Gastrocnemius medialis (tissue), 4 donors: ENCODE data around the gene HDAC4. TPM values are rescaled to one million over a fixed set of nuclear protein-coding genes. Genes with fewer than 3 reads are reported as not detected.

ENCODE experiments used
- ATAC-seq, 2 donors: fragments of 150-250 bp; one replicate each; pipeline ENCODE4 v1.9.1; 2016
- DNase-seq, 2 donors: peaks; one replicate each; pipeline ENCODE4 v3.0.0-alpha.2; 2019
- H3K27ac ChIP-seq, 4 donors: fragments of 200-600 bp; sonication (generic); 1 replicate in 1 of 4; 2 replicates in 3 of 4; pipeline ENCODE4 v1.5.1; 2016 to 2018; ENCODE audit warnings: mild to moderate bottlenecking in 2 of 4, moderate library complexity in 1 of 4
- H3K27me3 ChIP-seq, 3 donors: fragments of 200-600 bp; sonication (generic) in 2 of 3; 1 replicate in 1 of 3; 2 replicates in 2 of 3; pipeline versions ENCODE4 v1.5.1 to v1.6.0; 2016 to 2019; ENCODE audit warnings: mild to moderate bottlenecking in 1 of 3, moderate library complexity in 1 of 3
- H3K36me3 ChIP-seq, 2 donors: fragments of 200-600 bp; sonication (generic) in 1 of 2; one replicate each; pipeline ENCODE4 v1.5.1; 2017 to 2018
- H3K4me1 ChIP-seq, 2 donors: fragments of 200-600 bp; sonication (generic) in 1 of 2; one replicate each; pipeline ENCODE4 v1.5.1; 2016 to 2017; ENCODE audit warnings: mild to moderate bottlenecking in 2 of 2
- H3K4me3 ChIP-seq, 4 donors: fragments of 200-600 bp; sonication (generic) in 3 of 4; 1 replicate in 1 of 4; 2 replicates in 3 of 4; pipeline ENCODE4 v1.5.1; 2016 to 2019; ENCODE audit warnings: mild to moderate bottlenecking in 2 of 4
- H3K9me3 ChIP-seq, 3 donors: fragments of 200-600 bp; sonication (generic) in 2 of 3; 1 replicate in 1 of 3; 2 replicates in 2 of 3; pipeline ENCODE4 v1.5.1; 2016 to 2019
- CTCF ChIP-seq, 5 experiments: fragments of 450-650 bp in 3 of 5; fragments of 200-600 bp in 2 of 5; sonication (generic) in 2 of 5; IDR thresholded peaks in 4 of 5; conservative IDR thresholded peaks in 1 of 5; 1 replicate in 4 of 5; 2 replicates in 1 of 5; pipeline ENCODE4 v1.5.1; 2016 to 2019; ENCODE audit warnings: antibody characterized with exemption in 5 of 5, mild to moderate bottlenecking in 3 of 5, moderate library complexity in 3 of 5
- POLR2A ChIP-seq, 2 donors: fragments of 450-650 bp; IDR thresholded peaks; one replicate each; pipeline ENCODE4 v1.6.1; 2017; ENCODE audit warnings: antibody characterized with exemption in 2 of 2, mild to moderate bottlenecking in 2 of 2, moderate library complexity in 2 of 2
- in situ Hi-C, 4 donors: fragments of 200-750 bp; cut with MboI; loops; one replicate each; pipeline versions ENCODE4 v1.15.0 to v1.8.0; 2017; ENCODE audit warnings: low sequenced_read_pairs in 4 of 4
- intact Hi-C: fragments of 100-400 bp; cut with DNase I; formaldehyde crosslinking; loops from one replicate; pipeline ENCODE4 v1.15.1; 2023; ENCODE audit warnings: low total_unique reads
- total RNA-seq, 4 donors: library from RNA; depleted of rRNA; stranded (reverse); fragments of >200 nt; gene quantifications; one replicate each; pipeline versions ENCODE4 v1.1.0 to v1.2.3, GENCODE V29; 2016

HDAC4 gene
- total RNA-seq, 4 donors from 2014 or later, result 23.6 to 257 (median 119) TPM

DNA sequence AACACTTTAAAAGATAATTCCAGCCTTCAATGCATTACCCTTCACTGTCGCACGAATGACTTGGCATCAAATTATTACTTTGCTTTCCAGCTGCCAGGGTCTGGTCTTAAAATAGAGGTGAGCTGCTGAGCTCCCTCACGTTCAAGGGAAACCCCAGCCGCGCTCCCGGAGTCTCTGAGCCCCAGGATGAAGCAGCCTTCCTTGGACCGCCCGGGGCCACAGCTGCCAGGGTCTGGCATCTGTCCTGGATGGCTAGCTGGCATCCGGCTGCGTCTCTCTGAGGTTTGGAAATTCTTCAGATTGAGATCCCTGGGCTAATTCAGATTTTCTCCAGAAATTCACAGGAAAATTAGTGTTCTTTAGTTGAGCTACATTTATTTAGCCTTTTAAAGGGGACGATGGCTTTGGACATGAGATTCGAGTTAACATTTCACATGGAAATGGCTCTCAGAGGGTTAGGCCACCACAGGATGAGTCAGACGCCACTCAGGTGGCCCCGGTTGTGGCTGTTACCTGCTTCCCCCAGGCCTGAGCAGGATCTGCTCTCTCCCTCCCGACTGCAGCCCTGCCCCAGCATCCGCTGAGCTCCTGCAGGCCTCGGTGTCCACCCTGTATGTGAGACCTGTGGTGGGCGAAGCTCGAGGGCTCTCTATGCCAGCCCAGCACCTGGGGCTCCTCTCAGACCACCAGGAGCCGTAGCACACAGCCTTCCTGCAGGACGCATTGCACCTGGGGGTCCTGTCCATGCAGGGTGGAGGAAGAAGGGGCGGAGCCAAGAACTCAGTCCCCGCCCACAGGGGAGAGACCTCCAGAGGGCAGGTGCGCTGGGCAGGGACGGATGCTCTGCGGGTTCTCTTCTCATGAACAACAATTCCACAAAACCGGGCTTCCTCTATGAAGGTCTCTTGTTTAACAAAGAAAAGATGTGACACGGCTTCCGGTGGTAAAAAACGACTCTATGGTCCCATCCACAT is 297.4 kb downstream of the HDAC4 start:
- in situ Hi-C loops (no loop called here), intact Hi-C loops (no loop called here)
- DNase-seq (peak in 1 of 2 donors; percentile 56), ATAC-seq (peak in 1 of 2 donors; percentile 38)
- TF ChIP-seq POLR2A (IDR thresholded peaks at IDR 0.05) (no peak), CTCF (IDR thresholded peaks at IDR 0.05 in 4 of 5, conservative IDR thresholded peaks at IDR 0.05 in 1 of 5) (no peak)
- H3K27me3 ChIP-seq, result no peaks in the 10 kb centered on the region
- peak overlapping the region; percentile 43 to 60 (median 54) for H3K27ac ChIP-seq
- H3K36me3 ChIP-seq, result peaks cover 3 to 74% of the 10 kb centered on the region in 2 donors
- no peaks in the 10 kb centered on the region for H3K9me3 ChIP-seq
- H3K4me3 ChIP-seq, result no peak overlapping the region
- no peaks in the 10 kb centered on the region for H3K4me1 ChIP-seq

DNA sequence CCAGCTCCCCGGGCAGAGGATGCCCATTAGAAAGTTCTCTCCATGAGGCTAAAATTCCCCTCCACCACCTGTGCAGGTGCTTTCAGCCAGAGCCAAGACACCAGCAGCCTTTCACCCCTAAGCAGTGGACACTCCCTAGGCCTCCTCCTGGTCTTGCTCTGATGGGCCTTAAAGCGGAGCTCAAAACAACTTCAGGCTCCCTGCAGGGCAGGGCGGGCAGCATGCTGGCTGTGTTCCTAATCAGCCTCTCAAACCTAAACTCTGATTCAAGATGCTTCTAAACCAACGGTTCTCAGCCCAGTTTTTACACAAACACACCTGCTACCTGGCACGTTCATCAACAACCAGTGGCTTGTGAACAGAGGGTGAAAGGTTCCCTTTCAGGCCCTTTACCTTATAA is 298.6 kb downstream of the HDAC4 start:
- Histone ChIP-seq H3K9me3 (no peaks in the 10 kb centered on the region), H3K36me3 (peaks cover 3 to 67% of the 10 kb centered on the region in 2 donors), H3K4me3 (no peak overlapping the region), H3K4me1 (no peaks in the 10 kb centered on the region), H3K27ac (peak overlapping the region in 2 of 4 donors; percentile 56 to 60), H3K27me3 (no peaks in the 10 kb centered on the region)
- intact Hi-C loops, result no loop called here
- in situ Hi-C loops, result no loop called here
- ATAC-seq (no peak), DNase-seq (no peak)
- TF ChIP-seq CTCF (IDR thresholded peaks at IDR 0.05 in 4 of 5, conservative IDR thresholded peaks at IDR 0.05 in 1 of 5) (no peak), POLR2A (IDR thresholded peaks at IDR 0.05) (no peak)

DNA sequence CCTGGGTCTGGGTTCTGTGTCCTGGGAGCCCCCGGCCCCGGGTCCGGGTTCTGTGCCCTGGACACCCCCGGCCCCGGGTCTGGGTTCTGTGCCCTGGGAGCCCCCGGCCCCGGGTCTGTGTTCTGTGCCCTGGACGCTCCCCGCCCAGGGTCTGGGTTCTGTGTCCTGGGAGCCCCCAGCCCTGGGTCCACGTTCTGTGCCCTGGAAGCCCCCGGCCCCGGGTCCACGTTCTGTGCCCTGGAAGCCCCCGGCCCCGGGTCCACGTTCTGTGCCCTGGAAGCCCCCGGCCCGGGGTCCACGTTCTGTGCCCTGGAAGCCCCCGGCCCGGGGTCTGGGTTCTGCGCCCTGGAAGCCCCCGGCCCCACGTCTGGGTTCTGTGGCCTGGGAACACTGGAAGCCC is 299.0 kb downstream of the HDAC4 start:
- no peak for DNase-seq
- H3K27ac ChIP-seq, result no peak overlapping the region
- no peaks in the 10 kb centered on the region for H3K9me3 ChIP-seq
- no peak overlapping the region for H3K4me3 ChIP-seq
- H3K4me1 ChIP-seq, result no peaks in the 10 kb centered on the region
- ATAC-seq, result no peak
- no peaks in the 10 kb centered on the region for H3K27me3 ChIP-seq
- TF ChIP-seq CTCF (IDR thresholded peaks at IDR 0.05 in 4 of 5, conservative IDR thresholded peaks at IDR 0.05 in 1 of 5), result no peak
- TF ChIP-seq POLR2A (IDR thresholded peaks at IDR 0.05), result no peak
- in situ Hi-C loops, result no loop called here
- H3K36me3 ChIP-seq, result peaks cover 0 to 62% of the 10 kb centered on the region in 2 donors
- intact Hi-C loops, result no loop called here

- in situ Hi-C loops, result no loop called here
- DNase-seq, result no peak
These were observed 299.7 kb downstream of the HDAC4 start for GRCh38 chr2:239101071-239101470.

More at GRCh38 chr2:239101071-239101470, 299.7 kb downstream of the HDAC4 start:
- Histone ChIP-seq H3K27me3 (no peaks in the 10 kb centered on the region), H3K4me3 (no peak overlapping the region), H3K36me3 (peaks cover 0 to 57% of the 10 kb centered on the region in 2 donors), H3K27ac (no peak overlapping the region), H3K9me3 (no peaks in the 10 kb centered on the region), H3K4me1 (no peaks in the 10 kb centered on the region)
- intact Hi-C loops, result no loop called here
- no peak for TF ChIP-seq POLR2A (IDR thresholded peaks at IDR 0.05)
- TF ChIP-seq CTCF (IDR thresholded peaks at IDR 0.05 in 4 of 5, conservative IDR thresholded peaks at IDR 0.05 in 1 of 5), result no peak
- ATAC-seq, result no peak
